KBM-7 (cell line): ENCODE data around the gene SREK1.
"Not testable (repeated sequence)": the region's sequence is repeated elsewhere in the genome, so short reads cannot be mapped to it uniquely, and the experiment has no call there.

Experiments used
- DNase-seq: peaks from one replicate; pipeline ENCODE4 v3.0.0-alpha.2; 2015
- in situ Hi-C: fragments of 300-500 bp; cut with MboI; formaldehyde crosslinking; loops from 2 replicates; pipeline ENCODE4 v1.14.3; 2020; ENCODE audit warnings: low sequenced_read_pairs, low pct_unique_long_range_greater_than_20kb, mixed read lengths

SREK1 gene, protein sequence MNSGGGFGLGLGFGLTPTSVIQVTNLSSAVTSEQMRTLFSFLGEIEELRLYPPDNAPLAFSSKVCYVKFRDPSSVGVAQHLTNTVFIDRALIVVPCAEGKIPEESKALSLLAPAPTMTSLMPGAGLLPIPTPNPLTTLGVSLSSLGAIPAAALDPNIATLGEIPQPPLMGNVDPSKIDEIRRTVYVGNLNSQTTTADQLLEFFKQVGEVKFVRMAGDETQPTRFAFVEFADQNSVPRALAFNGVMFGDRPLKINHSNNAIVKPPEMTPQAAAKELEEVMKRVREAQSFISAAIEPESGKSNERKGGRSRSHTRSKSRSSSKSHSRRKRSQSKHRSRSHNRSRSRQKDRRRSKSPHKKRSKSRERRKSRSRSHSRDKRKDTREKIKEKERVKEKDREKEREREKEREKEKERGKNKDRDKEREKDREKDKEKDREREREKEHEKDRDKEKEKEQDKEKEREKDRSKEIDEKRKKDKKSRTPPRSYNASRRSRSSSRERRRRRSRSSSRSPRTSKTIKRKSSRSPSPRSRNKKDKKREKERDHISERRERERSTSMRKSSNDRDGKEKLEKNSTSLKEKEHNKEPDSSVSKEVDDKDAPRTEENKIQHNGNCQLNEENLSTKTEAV

DNA sequence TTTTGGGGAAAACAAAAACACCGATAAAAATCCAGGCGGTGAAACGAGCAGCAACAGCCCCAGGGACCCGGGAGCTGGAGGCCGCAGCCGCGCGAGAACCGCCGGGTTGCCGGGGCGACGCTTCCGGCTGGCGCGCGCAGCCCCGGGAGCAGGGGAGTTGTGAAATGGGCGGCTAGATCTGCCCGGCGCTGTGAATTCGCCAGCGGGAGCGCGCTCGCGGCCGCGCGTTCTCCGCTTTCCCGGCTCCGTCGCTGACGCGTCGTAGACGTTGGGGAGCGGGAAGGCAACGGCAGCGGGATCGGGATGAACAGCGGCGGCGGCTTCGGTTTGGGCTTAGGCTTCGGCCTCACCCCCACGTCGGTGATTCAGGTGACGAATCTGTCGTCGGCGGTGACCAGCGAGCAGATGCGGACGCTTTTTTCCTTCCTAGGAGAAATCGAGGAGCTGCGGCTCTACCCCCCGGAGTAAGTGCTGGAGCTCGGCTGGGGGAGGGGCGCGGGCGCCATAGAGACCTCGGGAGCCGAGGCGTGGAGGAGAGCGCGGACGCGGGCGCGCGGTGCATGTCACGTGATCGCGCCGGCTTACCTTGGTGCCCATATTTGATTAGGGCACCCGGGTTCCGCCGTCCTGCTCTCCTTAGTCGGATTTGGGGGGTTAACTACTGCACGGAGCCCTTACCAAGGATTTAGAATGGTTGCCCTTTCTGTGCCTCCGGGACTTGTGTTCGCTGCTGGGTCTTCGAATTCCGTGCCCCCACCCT is at the start of gene SREK1:
SREK1 (plus strand) TSS at position 227 of the 760 bp plus-strand sequence; CDS start at position 304, 77 bp downstream.
- in situ Hi-C loops: no loop called here
- DNase-seq: peak; percentile 97

- in situ Hi-C loops: no loop called here
- no peak for DNase-seq
Observed at GRCh38 chr5:66100851-66101250, 43.2 kb upstream of the SREK1 start.

DNA sequence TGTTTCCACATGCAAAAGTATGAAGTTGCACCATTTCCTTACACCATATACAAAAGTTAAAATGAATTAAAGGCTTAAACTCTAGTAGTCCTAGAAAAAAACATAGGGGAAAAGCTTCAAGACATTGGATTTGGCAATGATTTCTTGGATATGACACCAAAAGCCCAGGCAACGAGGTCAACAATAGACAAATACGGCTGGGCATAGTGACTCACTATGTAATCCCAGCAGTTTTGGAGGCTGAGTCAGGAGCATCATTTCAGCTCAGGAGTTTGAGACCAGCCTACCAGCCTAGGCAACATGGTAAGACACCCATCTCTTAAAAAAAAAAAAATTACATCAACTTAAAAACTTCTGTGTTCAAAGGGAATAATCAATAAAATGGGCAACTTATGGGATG is 30.9 kb upstream of the SREK1 start:
- no peak for DNase-seq
- in situ Hi-C loops: no loop called here

DNA sequence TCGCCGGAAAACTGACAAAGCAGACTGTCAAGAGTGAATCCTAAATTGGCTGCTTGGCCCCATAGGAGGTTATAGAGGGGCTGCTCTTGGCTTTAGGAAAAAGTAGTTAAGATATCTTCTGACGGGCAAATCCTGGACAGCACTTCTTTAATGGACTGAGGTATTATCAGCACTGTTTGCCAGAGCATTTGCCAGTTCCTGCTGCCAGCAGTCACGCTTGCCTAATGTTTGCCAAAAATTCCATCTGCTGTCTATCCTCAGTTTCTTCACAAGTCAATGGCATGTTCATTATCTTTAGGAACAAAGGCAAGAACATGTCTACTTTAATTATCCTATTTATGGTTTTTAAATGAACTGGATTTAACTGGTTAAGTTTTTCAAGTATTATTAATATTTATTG is 25.8 kb upstream of the SREK1 start:
- DNase-seq: no peak
- in situ Hi-C loops: no loop called here

DNA sequence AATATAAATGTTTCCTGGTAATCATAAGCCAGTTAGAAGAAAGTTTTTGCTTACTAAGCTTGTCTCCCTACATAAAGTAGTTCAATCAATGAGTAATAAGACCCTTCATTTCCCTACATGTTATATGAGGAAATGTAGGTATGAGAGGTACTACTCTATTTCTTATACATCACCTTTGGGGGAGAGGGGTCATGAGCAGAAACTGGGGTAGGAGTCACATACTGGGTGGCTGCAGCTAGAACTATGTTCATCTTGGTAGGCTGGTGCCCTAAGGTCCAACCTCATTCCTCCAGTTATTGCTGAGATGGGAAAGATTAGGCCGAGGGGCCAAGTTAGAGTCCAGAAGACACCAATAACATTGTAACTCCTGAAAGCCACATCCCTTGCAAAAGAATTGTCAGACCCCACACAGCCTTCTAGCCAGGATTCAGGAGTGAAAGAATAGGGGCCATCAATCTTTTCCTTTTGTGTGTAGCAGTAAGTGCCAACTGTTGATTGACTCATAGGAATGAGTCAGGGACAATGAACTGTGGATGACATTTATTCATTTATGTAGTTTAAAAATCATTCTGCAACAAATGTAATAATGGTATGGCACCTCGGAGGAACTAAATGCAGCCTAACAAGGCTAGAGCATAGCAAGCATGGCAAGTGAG is 21.6 kb upstream of the SREK1 start:
- in situ Hi-C loops: no loop called here
- no peak for DNase-seq

GRCh38 chr5:66129144-66129543 is 15.0 kb upstream of the SREK1 start:
- DNase-seq: no peak
- in situ Hi-C loops: no loop called here

DNA sequence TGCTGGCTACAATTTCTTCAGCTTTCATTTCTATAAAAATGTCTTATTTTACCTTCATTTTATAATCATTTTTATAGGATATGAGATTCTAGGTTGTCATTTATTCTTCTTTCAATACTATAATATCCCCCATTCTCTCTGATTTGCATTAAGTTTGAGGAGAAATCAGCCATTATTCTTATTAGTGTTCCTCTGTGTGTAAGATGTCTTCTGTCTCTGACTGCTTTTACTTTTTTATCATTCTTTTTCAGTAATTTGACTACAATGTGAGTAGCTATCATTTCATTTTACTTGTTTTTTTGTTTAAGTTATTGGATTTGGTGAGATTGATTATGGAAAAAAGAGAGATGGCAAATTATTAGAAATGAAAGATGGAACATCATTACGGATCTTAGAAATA is 13.6 kb upstream of the SREK1 start:
- no peak for DNase-seq
- in situ Hi-C loops: no loop called here

- in situ Hi-C loops: no loop called here
- DNase-seq: no peak
Observed at GRCh38 chr5:66134407-66134861, 9.7 kb upstream of the SREK1 start.

- in situ Hi-C loops: no loop called here
- DNase-seq: no peak
Observed at GRCh38 chr5:66136053-66136452, 8.0 kb upstream of the SREK1 start.

GRCh38 chr5:66136944-66137343 is 7.2 kb upstream of the SREK1 start:
- in situ Hi-C loops: not testable (repeated sequence)
- peak; percentile 35 for DNase-seq

- peak; percentile 63 for DNase-seq
- in situ Hi-C loops: no loop called here
Observed at GRCh38 chr5:66138637-66139317, 5.3 kb upstream of the SREK1 start.

DNA sequence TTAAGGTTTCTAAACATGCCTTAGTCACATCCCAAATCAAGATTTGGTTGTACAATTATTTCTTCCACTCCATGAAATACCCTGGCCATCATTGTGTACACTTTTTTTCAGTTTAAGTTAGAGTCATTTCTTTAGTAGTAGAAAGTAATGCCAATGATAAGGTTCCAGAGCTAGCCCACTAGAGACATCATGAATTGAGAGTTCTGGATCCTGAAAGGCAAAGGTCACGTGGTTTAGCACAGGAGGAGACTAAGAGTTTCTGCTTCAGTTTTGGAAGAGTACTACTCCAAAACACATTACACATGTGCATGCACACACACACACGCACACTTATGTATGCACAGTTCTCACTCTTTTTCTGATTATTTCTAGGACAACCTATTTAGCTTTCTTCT is 4.8 kb upstream of the SREK1 start:
- in situ Hi-C loops: no loop called here

DNA sequence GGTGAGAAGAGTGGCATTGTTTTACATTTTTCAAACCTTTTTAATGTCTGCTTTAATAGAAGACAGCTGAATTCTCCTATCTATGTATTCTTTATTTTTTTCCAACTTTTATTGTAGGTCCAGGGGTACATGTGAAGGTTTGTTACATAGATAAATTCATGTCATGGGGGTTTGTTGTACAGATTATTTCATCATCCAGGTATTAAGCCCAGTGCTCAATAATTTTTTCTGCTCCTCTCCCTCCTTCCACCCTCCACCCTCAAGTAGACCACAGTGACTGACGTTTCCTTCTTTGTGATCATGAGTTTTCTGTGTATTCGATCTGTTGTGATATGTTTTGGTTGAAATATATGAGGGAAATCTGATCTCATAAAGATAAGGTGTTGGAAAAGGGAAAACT is 1.7 kb upstream of the SREK1 start:
- DNase-seq: no peak
- in situ Hi-C loops: no loop called here

More for the DNA sequence above, 4.8 kb upstream of the SREK1 start:
- no peak for DNase-seq

- in situ Hi-C loops: no loop called here
- DNase-seq: no peak
Observed at GRCh38 chr5:66143473-66144073, 527 bp upstream of the SREK1 start.

DNA sequence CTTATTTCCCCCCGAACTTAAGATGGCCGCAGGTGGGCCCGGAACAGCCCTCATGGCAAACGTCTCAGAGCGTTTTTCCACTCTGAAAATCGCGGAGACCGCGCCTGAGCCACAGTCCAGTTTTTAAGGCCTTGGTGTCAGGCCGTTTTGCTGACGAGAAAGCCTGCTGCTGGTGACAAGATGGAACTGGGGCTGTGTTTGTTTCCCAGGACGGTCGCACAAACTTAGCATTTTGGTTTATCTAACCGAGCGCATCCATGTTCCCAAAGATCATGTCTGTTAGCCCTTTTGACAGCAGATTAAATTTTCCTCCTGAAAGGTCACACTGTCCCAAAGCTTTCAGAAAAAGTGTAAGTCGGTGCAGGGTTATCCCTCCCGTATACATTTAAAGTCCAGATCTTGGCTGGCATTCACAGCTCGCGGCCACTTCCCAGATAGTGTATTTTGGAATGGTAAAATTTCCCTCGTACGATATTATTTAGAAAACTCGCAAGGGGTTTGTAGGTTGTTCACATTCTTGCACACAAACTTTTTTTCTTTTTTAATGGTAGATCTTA is 812 bp downstream of the SREK1 start:
- in situ Hi-C loops: no loop called here
- peak; percentile 91 for DNase-seq

GRCh38 chr5:66145737-66146136 is 1.6 kb downstream of the SREK1 start:
- DNase-seq: no peak
- in situ Hi-C loops: no loop called here

DNA sequence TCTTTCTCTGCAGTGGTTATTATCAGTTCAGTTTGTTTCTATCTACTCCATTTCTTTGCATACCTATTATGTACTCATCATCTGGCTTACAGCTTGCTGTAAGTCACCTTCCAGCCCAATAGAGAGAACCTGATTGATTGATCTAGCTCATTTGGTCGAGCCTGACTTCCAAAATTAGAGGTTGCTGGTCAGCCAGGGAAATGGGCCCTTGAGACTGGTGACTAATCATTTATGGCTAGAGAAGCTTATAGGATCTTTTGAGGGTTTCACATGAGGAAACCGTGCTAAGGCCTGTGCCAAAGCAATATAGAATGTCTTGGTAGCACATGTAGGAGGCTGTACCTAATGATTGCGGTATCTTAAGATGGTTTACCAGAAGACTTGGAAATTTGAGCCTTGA is 5.8 kb downstream of the SREK1 start:
- no peak for DNase-seq
- in situ Hi-C loops: no loop called here

DNA sequence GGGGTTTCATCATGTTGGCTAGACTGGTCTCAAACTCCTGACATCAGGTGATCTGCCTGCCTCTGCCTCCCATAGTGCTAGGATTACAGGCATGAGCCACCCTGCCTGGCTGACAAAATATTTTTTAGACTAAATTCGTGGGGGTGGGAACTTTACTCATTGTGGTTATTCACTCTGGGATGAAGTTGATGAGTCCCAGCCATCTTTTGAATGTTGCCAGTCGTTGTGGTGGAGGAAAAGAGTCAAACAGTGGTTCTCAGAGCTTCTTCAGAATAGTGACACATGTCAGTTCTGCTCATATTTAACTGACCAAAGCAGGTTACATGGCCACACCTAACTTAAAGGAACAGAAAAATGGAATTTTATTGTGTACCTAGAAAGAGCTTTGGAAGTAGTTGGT is 6.9 kb downstream of the SREK1 start:
- in situ Hi-C loops: no loop called here
- no peak for DNase-seq
